ENCODE results near the gene FREY1. TPM values are rescaled to one million over a fixed set of nuclear protein-coding genes. Genes with fewer than 3 reads are reported as not detected.

Gene FREY1
- total and polyA plus RNA-seq, 2 of the 13 experiments (the other 11 are each of a cell fraction or from before 2014, with no cell fraction given): 0.44 to 0.73 TPM

GRCh38 chr11:45921561-45922424, 14.7 kb upstream of the FREY1 start (continued):
- TF ChIP-seq, protein P1, sequence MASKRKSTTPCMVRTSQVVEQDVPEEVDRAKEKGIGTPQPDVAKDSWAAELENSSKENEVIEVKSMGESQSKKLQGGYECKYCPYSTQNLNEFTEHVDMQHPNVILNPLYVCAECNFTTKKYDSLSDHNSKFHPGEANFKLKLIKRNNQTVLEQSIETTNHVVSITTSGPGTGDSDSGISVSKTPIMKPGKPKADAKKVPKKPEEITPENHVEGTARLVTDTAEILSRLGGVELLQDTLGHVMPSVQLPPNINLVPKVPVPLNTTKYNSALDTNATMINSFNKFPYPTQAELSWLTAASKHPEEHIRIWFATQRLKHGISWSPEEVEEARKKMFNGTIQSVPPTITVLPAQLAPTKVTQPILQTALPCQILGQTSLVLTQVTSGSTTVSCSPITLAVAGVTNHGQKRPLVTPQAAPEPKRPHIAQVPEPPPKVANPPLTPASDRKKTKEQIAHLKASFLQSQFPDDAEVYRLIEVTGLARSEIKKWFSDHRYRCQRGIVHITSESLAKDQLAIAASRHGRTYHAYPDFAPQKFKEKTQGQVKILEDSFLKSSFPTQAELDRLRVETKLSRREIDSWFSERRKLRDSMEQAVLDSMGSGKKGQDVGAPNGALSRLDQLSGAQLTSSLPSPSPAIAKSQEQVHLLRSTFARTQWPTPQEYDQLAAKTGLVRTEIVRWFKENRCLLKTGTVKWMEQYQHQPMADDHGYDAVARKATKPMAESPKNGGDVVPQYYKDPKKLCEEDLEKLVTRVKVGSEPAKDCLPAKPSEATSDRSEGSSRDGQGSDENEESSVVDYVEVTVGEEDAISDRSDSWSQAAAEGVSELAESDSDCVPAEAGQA (IDR thresholded peaks at IDR 0.05; ENCODE audit: low read depth): no peak
- TF ChIP-seq, protein P1 (CRISPR knock-in tag; IDR thresholded peaks at IDR 0.05; ENCODE audit: borderline replicate concordance): no peak
- 0 out of 2 replicates have a peak, but pooled peaks have one; percentile 49 for TF ChIP-seq ARNTL (CRISPR knock-in tag; IDR thresholded peaks at IDR 0.05)
- TF ChIP-seq PAXIP1 (CRISPR knock-in tag; conservative IDR thresholded peaks at IDR 0.05): peak; percentile 58
- TF ChIP-seq PCBP1 (IDR thresholded peaks at IDR 0.05; ENCODE audit: borderline replicate concordance, low read depth, low read length): 0 out of 2 replicates have a peak, but pooled peaks have one; percentile 44
- TF ChIP-seq, protein P2, sequence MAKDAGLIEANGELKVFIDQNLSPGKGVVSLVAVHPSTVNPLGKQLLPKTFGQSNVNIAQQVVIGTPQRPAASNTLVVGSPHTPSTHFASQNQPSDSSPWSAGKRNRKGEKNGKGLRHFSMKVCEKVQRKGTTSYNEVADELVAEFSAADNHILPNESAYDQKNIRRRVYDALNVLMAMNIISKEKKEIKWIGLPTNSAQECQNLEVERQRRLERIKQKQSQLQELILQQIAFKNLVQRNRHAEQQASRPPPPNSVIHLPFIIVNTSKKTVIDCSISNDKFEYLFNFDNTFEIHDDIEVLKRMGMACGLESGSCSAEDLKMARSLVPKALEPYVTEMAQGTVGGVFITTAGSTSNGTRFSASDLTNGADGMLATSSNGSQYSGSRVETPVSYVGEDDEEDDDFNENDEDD (CRISPR knock-in tag; IDR thresholded peaks at IDR 0.05; ENCODE audit: borderline replicate concordance): 0 out of 2 replicates have a peak, but pooled peaks have one; percentile 34
- no peak for TF ChIP-seq HCFC1 (IDR thresholded peaks at IDR 0.05; ENCODE audit: low read depth, low read length)
- TF ChIP-seq PHF21A (CRISPR knock-in tag; IDR thresholded peaks at IDR 0.05): peak; percentile 82; the same call in 1 of the 2 replicates
- no peak for TF ChIP-seq RFX1 (IDR thresholded peaks at IDR 0.05)
- TF ChIP-seq ZNF605 (CRISPR knock-in tag; IDR thresholded peaks at IDR 0.05): 0 out of 2 replicates have a peak, but pooled peaks have one; percentile 31
- TF ChIP-seq, protein P3, sequence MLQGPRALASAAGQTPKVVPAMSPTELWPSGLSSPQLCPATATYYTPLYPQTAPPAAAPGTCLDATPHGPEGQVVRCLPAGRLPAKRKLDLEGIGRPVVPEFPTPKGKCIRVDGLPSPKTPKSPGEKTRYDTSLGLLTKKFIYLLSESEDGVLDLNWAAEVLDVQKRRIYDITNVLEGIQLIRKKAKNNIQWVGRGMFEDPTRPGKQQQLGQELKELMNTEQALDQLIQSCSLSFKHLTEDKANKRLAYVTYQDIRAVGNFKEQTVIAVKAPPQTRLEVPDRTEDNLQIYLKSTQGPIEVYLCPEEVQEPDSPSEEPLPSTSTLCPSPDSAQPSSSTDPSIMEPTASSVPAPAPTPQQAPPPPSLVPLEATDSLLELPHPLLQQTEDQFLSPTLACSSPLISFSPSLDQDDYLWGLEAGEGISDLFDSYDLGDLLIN (CRISPR knock-in tag; IDR thresholded peaks at IDR 0.05; ENCODE audit: borderline replicate concordance): 0 out of 2 replicates have a peak, but pooled peaks have one; percentile 26
- TF ChIP-seq ZNF33A (CRISPR knock-in tag; IDR thresholded peaks at IDR 0.05; ENCODE audit: borderline replicate concordance): no peak
- TF ChIP-seq ELF1 (CRISPR knock-in tag; IDR thresholded peaks at IDR 0.05): no peak
- 0 out of 2 replicates have a peak, but pooled peaks have one; percentile 16 for TF ChIP-seq MEIS2 (CRISPR knock-in tag; IDR thresholded peaks at IDR 0.05)
- TF ChIP-seq, protein P4, sequence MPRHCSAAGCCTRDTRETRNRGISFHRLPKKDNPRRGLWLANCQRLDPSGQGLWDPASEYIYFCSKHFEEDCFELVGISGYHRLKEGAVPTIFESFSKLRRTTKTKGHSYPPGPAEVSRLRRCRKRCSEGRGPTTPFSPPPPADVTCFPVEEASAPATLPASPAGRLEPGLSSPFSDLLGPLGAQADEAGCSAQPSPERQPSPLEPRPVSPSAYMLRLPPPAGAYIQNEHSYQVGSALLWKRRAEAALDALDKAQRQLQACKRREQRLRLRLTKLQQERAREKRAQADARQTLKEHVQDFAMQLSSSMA (CRISPR knock-in tag; IDR thresholded peaks at IDR 0.05): no peak
